HepG2 (cell line): ENCODE data around the gene GADD45A. TPM values are rescaled to one million over a fixed set of nuclear protein-coding genes. Genes with fewer than 3 reads are reported as not detected.
A peak's percentile ranks its signal among the peaks of the same experiment; 100 is the strongest.

Experiments
- HES4 ChIP-seq: sonication (generic); formaldehyde crosslinking; IDR thresholded peaks from 2 replicates; pipeline ENCODE4 v1.9.0; 2021; ENCODE audit warnings: mild to moderate bottlenecking, missing genetic modification reagents, borderline replicate concordance
- MAFF ChIP-seq: IDR thresholded peaks from 2 replicates; pipeline ENCODE4 v1.6.1; 2011; ENCODE audit warnings: low read depth, low read length, improper control_type of control experiment
- MYC ChIP-seq: sonication (generic); formaldehyde crosslinking; IDR thresholded peaks from 2 replicates; pipeline ENCODE4 v1.9.0; 2021; ENCODE audit warnings: missing genetic modification reagents, borderline replicate concordance
- NFIB ChIP-seq: sonication (generic); formaldehyde crosslinking; IDR thresholded peaks from 2 replicates; pipeline ENCODE4 v1.9.0; 2021; ENCODE audit warnings: missing genetic modification reagents, mild to moderate bottlenecking, borderline replicate concordance
- polyA plus RNA-seq, 8 experiments: library from polyadenylated mRNA; depleted of rRNA in 3 of 8; stranded (reverse) in 7 of 8; unstranded in 1 of 8; fragments of >200 nt; fragmentation: Illumina TruSeq in 4 of 8; extraction: Trizol in 4 of 8; gene quantifications; 2 replicates each; pipeline versions ENCODE4 v1.2.1 to v1.2.3, GENCODE V29; 2011 to 2016; ENCODE audit warnings: low read depth in 4 of 8, missing spikeins in 1 of 8, mixed read lengths in 1 of 8; ENCODE audit not compliant: insufficient read depth in 1 of 8
- total RNA-seq, 5 experiments: library from RNA; depleted of rRNA; stranded (reverse); fragments of >200 nt; fragmentation: Illumina TruSeq; extraction: Trizol; gene quantifications; 2 replicates each; pipeline ENCODE4 v1.2.3, GENCODE V29; 2016; ENCODE audit warnings: low read depth in 1 of 5
- TF ChIP-seq, protein P1 (sequence below): sonication (generic); formaldehyde crosslinking; IDR thresholded peaks from 2 replicates; pipeline ENCODE4 v1.5.1; 2020; ENCODE audit warnings: mild to moderate bottlenecking, missing genetic modification reagents, borderline replicate concordance
- TF ChIP-seq, protein P2 (sequence below): sonication (generic); formaldehyde crosslinking; conservative IDR thresholded peaks from 2 replicates; pipeline ENCODE4 v1.4.0; 2020; ENCODE audit warnings: missing genetic modification reagents

GADD45A gene
- total and polyA plus RNA-seq, 2 of the 13 experiments (the other 11 are each of a cell fraction or from before 2014, with no cell fraction given): 33.2 to 46.2 TPM

DNA sequence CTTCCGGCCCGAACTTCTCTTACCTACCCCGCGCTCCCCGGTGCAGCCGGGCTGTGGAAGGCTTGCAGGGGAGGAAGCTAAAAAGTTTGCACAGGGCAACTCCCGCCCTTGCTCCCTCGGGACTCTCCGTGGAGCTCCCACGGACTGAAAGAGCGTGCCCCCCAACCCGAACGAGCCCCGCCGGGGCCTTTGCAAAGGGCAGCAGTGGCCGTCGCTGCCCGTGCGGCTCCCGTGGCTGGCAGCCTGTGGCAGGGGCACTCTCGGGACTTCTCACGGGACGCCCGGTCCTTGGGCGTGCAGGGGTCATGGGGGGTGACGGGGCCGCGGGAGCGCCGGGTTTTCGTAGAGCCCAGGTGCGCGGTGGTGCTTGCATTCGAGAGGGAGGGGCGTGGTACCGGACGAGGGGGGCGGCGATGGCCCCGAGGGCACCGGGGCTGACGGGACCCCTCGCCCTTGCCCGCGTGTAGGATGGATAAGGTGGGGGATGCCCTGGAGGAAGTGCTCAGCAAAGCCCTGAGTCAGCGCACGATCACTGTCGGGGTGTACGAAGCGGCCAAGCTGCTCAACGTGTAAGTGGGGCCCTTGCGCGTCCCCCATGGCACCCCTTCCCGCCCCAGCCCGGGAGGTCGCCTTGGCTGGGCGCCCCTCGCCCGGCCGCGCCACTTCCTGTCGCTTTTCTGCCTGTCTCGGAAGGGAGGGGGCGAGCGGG is 711 bp downstream of the GADD45A start (continued):
- TF ChIP-seq, protein P1, sequence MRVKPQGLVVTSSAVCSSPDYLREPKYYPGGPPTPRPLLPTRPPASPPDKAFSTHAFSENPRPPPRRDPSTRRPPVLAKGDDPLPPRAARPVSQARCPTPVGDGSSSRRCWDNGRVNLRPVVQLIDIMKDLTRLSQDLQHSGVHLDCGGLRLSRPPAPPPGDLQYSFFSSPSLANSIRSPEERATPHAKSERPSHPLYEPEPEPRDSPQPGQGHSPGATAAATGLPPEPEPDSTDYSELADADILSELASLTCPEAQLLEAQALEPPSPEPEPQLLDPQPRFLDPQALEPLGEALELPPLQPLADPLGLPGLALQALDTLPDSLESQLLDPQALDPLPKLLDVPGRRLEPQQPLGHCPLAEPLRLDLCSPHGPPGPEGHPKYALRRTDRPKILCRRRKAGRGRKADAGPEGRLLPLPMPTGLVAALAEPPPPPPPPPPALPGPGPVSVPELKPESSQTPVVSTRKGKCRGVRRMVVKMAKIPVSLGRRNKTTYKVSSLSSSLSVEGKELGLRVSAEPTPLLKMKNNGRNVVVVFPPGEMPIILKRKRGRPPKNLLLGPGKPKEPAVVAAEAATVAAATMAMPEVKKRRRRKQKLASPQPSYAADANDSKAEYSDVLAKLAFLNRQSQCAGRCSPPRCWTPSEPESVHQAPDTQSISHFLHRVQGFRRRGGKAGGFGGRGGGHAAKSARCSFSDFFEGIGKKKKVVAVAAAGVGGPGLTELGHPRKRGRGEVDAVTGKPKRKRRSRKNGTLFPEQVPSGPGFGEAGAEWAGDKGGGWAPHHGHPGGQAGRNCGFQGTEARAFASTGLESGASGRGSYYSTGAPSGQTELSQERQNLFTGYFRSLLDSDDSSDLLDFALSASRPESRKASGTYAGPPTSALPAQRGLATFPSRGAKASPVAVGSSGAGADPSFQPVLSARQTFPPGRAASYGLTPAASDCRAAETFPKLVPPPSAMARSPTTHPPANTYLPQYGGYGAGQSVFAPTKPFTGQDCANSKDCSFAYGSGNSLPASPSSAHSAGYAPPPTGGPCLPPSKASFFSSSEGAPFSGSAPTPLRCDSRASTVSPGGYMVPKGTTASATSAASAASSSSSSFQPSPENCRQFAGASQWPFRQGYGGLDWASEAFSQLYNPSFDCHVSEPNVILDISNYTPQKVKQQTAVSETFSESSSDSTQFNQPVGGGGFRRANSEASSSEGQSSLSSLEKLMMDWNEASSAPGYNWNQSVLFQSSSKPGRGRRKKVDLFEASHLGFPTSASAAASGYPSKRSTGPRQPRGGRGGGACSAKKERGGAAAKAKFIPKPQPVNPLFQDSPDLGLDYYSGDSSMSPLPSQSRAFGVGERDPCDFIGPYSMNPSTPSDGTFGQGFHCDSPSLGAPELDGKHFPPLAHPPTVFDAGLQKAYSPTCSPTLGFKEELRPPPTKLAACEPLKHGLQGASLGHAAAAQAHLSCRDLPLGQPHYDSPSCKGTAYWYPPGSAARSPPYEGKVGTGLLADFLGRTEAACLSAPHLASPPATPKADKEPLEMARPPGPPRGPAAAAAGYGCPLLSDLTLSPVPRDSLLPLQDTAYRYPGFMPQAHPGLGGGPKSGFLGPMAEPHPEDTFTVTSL (CRISPR knock-in tag): 0 out of 2 replicates have a peak, but pooled peaks have one; percentile 34
- TF ChIP-seq MYC (CRISPR knock-in tag): peak; percentile 2; the same call in 1 of the 2 replicates
- TF ChIP-seq, protein P2, sequence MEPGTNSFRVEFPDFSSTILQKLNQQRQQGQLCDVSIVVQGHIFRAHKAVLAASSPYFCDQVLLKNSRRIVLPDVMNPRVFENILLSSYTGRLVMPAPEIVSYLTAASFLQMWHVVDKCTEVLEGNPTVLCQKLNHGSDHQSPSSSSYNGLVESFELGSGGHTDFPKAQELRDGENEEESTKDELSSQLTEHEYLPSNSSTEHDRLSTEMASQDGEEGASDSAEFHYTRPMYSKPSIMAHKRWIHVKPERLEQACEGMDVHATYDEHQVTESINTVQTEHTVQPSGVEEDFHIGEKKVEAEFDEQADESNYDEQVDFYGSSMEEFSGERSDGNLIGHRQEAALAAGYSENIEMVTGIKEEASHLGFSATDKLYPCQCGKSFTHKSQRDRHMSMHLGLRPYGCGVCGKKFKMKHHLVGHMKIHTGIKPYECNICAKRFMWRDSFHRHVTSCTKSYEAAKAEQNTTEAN: 0 out of 2 replicates have a peak, but pooled peaks have one; percentile 8
- TF ChIP-seq MAFF: peak; percentile 1; the same call in 1 of the 2 replicates
- no peak for TF ChIP-seq NFIB (CRISPR knock-in tag)
- TF ChIP-seq HES4: 0 out of 2 replicates have a peak, but pooled peaks have one; percentile 58
